Central memory CD4-positive, alpha-beta T cell (primary cell): ENCODE measurements around the gene VEGFC.

ENCODE experiments used
- DNase-seq: peaks from one replicate; pipeline ENCODE4 v3.0.0; 2022

VEGFC gene

GRCh38 chr4:176675810-176676209 is 116.9 kb downstream of the VEGFC start:
- no peak for DNase-seq

GRCh38 chr4:176671532-176671931 is 121.2 kb downstream of the VEGFC start:
- DNase-seq, result no peak

DNA sequence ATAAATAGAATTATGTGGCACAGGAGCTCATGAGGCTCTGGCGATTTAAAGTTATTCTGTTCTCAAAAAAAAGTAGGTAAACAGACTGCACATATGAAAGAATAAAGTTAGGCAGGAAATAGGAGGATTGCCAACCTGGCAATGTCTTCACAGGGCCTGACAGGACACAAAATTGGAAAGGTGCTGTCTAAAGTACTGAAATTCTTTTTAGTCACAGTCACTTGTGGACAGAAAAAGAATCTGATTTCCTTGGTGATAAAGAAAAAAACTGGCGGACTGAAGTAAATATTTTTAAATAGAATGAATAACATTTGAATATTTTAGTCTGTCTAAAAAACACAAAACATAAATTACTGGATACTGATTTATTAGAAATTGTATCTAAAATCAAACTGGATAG is 124.4 kb downstream of the VEGFC start:
- no peak for DNase-seq

- no peak for DNase-seq
Measured at GRCh38 chr4:176664964-176665363, 127.8 kb downstream of the VEGFC start.

- DNase-seq, result no peak
Measured at GRCh38 chr4:176660561-176660960, 132.2 kb downstream of the VEGFC start.

GRCh38 chr4:176656108-176656507 is 136.6 kb downstream of the VEGFC start:
- no peak for DNase-seq

- DNase-seq, result no peak
Measured at GRCh38 chr4:176654565-176655216, 138.0 kb downstream of the VEGFC start.

GRCh38 chr4:176653401-176654220 is 139.1 kb downstream of the VEGFC start:
- DNase-seq, result no peak

GRCh38 chr4:176646311-176646710 is 146.4 kb downstream of the VEGFC start:
- no peak for DNase-seq

DNA sequence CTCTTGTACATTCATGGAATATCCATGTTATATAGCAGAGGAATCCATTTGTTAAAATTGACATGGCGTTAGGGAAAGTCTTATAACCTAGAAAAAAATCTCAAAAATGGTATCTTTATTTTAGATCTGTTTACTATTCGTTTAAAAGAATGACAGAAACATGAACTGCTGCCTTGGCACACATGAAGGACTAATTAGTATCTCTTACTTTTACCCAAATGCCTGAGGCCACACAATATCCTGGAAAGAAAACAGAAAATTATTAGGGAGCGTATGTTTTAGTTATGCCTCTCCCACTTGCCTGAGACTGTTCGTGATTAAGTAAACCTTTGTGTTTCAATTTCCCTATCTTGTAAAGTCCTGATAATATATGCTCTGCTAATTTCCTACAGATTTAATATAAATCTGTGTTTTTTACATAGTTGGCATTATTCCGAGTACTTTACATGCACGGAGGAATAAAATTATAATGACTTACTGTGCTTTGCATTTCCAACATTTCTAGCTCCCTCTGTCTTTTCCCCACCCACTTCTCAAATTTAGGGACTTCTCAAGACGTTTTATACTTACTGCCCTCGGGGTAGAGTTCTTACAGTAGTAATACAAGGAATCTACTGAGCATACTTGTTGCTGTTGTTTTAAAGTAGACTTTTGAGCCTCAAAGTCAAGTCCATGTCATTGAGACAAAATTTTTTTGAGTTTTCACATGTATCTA is 147.3 kb downstream of the VEGFC start:
- no peak for DNase-seq

- DNase-seq, result no peak
Measured at GRCh38 chr4:176642472-176642871, 150.2 kb downstream of the VEGFC start.

DNA sequence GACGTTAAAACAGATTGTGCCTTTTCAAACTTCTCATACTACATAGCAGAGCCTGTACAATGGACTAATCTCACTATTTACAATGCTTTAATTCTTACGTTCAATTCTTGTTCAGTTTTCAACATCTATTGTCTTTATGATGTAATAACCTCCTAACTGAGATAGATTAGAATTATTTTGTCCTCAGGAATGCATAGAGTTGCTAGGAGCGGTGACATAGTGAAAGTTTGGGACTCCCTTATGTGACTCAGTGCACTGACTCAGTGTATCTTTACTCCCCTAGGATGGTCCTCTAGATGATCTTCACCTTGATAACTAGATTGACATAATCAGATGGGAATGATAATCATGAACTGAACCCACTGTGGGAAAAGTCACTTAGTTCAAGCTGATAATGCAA is 151.5 kb downstream of the VEGFC start:
- no peak for DNase-seq

DNA sequence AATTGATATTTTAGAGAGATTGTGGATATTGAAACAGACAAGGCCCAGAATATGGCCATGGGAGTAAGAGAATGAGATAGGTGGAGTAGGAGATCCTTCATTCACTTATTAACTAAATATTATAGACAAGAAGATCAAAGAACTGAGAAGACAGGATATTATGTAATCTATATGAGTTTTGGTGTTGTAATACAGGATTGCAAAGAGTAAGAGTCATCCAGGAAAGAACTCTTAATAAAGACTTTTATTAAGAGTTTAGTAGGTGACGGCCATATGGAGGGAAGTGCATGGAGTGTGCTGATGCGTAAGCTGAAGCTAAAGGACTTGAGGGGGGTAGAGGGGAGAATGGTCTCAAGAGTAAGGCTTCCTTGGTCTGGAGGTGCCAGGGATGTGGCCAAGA is 153.7 kb downstream of the VEGFC start:
- DNase-seq, result no peak

- DNase-seq, result no peak
Measured at GRCh38 chr4:176636292-176636691, 156.4 kb downstream of the VEGFC start.

GRCh38 chr4:176635372-176636261 is 157.1 kb downstream of the VEGFC start:
- no peak for DNase-seq
